Endometrial microvascular endothelial cells (primary cell): Measurements from ENCODE around the gene FHIT. TPM values are rescaled to one million over a fixed set of nuclear protein-coding genes. Genes with fewer than 3 reads are reported as not detected.

Source experiments
- in situ Hi-C: cut with HindIII; loops from 2 replicates; pipeline ENCODE4 v1.10.0; 2017; ENCODE audit warnings: low sequenced_read_pairs, low pct_unique_long_range_greater_than_20kb; ENCODE audit errors: inconsistent ontology term
- total RNA-seq: library from RNA; depleted of rRNA; stranded (reverse); fragments of >200 nt; gene quantifications from one replicate; pipeline ENCODE4 v1.2.3, GENCODE V29; 2015; ENCODE audit errors: inconsistent ontology term

FHIT gene
- total RNA-seq, 1 donor from 2014 or later, result 0.19 TPM

DNA sequence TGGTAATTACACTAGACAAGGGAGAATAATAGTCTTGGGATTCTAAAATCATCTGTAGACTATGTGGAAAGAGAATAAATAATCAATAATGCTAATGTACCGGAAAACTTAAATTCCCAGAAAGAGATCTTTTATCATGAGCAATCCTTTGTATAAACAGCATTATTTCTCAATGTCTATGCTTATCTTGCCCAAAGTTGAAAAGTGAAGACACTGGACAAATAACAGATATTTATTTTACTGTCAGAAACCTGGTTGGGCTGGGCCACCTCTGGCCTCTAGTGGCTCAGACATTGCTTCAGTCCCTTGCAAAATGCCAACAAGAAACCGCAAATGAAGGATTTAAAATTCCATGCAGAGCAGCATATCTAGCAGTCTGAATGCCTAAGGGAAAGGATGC, 409.9 kb downstream of the FHIT start:
- in situ Hi-C loops, result no loop called here

DNA sequence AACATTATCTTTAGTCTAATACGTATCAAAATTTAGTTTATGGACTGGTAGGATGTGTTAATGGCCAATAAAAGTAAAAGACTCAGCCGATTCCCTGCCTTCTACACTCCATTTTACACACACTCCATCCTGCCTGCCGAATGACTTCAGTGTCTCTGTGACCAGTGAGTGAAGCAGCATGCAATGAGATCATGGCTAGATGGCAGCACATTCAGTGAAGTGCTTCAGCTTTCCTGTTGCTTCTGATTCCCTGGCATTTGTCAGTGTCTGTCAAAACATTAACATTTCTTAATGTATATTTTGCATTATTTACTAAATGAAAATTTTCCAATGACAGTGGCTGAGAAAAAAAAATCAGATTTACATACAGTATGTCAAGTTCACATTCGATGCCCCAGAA, 412.0 kb downstream of the FHIT start:
- in situ Hi-C loops, result no loop called here

DNA sequence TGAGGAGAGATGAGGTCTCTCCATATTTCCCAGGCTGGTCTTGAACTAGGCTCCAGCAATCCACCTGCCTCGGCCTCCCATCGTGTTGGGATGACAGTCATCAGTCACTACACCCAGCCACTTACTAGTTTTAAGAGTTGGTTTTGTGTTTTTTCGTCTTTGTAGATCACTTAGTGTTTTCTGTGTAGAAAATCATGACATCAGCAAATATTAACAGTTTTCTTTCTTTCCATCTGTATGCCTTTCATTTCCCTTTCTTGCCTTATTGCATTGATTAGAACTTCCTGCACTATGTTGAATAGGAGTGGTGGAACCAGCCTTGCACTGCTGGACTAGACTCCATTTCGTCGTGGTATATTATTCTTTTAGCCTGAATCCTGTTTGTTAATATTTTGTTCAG, 415.5 kb downstream of the FHIT start:
- in situ Hi-C loops, result no loop called here

DNA sequence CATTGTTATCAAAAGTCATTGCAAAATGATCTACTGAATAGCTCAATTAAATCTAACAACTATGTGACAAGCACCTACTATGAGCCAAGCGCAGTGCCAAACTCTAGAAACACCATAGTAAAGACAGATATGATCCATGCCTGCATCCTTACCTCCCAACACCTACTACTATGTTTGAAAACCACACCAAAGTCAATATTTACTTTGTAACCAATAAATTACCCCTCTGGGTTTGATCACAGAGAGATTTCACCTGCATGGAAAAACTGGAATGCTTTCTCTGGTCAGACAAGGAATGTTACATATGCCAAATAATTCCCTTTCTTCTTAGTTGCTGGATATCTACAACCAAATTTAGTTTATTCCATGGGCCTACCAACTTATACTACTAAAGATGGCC, 422.2 kb downstream of the FHIT start:
- in situ Hi-C loops, result no loop called here

DNA sequence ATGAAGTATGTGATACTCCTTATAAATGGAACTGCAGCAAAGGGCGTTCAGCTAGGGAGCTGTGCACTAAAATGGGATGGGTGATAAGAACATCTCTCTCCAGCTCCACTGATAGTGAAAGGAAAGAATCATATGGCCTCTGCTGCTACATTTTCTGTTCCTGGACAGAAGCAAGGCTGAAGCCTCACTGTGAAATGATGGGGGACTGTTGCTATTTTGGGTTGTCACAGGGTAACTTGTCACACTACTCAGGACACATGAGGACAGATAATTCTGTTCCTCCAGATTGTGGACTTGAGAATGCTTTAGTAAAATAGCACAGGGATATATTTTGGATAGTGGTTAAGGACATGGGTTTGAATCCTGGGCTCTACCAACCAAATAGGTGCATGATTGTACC, 423.6 kb downstream of the FHIT start:
- in situ Hi-C loops, result no loop called here

DNA sequence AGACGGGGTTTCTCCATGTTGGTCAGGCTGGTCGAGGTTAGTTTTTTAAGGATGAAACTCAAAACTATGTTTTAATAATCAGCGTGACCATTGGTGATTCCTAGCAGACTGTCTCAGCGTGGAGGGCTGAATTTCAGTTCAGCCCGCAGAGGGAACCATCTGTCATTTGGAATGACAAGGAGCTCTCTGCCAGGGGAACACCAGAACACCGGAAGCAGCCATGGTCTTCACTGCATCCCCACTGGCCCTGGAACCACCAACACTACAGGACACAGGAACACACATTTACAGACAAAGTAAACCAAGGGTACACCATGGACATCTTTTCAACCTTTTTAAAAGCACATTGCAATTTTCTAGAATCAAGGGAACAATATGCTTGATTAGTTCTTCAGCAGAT, 424.7 kb downstream of the FHIT start:
- in situ Hi-C loops, result no loop called here

DNA sequence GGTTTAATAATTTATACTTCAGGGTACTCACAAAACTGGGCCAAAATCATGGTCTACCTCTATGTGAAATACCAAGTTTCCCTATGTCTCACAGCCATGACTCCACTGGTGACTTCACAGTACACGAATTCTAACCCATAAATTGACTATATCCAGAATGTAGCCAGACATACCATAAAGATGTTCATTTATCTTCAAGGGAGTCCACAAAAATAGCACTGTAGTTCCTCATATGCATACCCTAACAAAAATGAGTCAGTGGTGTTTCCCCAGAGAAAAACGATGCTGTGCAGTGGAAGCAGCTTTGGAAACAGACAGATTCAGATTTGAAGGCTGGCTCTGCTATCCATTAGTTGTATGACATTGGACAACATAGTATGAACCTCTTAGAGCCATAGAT, 438.8 kb downstream of the FHIT start:
- in situ Hi-C loops, result no loop called here

DNA sequence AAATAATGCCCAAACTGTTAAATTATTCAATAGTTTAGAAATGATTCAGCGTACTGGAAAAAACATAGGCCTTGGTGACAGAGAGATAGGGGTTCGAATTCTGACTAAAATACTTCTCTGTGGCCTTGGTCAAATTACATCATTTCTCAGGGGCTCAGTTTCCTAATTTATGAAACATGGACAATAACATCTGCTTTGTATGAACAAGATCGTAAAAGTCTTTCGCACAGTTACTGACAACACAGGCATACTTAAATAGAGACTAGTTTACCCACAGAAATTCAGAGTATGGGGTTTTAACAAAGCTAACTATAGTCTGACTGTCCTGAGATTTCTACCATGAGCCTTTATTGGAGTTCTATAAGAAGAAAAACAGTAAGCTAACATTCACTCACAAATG, 440.4 kb downstream of the FHIT start:
- in situ Hi-C loops, result no loop called here

DNA sequence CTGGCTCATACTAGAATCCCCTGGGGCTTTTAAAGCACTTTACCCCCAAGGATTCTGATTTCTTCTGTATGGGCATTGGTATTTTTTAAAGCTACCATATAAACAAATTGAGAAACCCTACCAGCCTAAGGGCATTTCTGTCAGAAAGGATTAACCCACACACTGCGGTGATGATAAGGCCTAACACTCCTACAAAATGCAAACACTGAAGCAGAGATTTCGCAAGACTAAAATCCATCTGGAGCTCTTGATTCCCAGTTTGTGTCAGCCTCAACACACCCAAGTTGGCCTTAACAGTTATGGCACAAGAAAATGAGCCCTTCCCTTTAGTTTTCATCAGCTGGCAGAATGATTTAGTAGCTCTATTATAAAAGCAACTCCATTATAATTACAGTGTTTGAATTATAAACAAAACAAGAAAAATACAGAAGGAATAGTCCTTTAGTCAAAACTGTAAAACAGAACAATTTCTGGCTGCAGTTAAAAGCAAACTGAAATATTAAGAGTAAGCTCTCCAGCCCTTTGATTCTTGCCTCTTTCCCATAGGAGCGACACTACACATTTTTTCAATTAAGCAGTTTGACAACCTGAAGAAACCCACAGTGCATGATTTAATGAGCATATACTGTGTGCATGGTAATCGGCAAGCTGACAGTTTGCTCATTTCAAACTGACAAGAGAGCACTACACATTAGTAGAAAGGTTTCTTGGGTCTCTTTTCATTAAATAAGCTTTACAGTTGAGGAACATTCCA, 441.2 kb downstream of the FHIT start:
- in situ Hi-C loops, result no loop called here

DNA sequence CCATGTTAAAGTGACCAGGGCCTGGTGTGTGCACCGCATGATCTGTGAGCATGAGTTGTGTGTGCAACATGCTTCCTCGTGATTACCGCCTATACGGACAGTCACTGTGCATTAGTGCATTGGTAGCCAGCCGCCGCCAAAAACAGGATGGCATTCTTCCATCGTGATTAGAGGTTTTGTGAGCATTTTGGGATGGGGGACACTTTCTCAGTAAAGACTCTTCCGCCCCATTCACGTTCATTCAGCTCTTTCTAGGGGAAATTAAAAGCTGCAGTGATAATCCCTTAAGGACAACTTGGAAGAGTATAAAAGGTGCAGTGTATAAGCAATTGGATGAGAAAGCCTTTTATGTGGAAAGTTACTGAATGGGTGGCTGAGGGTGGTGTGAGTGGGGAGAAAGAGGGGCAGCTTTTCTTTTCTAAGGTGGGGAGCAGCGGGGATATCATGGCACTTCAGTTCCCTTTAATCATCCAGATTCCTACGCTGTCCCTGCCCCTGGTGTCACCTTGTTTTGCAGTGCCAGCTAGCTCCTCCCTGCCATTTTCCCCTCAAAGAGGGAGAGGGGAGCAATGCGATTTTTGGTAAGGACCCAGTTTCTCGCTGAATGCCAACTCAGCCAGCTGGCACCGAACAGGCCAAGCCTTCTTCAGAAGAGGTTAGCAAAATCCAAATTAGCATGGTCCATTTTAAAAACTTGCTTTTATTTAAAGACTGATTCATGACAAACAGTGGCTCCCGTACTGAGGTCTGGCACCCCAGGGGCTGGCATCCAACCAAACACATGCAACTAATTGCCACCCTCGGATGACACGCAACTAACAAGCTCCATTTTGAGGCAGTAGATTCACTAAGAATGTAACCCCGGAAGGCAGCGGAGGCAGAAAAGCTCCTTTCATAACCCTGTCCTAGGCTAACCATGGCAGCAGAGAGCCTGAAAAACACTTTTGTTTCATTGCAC, 447.8 kb downstream of the FHIT start:
- in situ Hi-C loops, result no loop called here

DNA sequence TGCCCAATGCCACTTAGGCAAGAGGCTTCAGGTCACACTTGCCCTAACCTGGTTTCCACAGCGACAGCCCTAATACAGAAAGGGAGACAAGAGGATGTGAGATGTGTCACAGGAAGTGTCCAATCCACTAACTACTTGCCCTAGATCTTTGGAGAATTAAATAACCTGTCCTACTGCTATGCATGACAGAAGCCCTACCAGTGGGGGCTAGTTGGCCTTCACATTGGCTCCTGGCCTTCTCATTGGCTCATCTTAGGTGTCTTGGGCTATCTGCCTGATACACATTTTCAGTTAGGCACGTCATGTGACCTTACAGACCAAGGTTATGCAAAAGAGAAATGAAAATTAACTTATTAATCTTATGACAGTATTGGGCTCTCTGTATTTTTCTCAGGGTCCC, 449.9 kb downstream of the FHIT start:
- in situ Hi-C loops, result no loop called here

DNA sequence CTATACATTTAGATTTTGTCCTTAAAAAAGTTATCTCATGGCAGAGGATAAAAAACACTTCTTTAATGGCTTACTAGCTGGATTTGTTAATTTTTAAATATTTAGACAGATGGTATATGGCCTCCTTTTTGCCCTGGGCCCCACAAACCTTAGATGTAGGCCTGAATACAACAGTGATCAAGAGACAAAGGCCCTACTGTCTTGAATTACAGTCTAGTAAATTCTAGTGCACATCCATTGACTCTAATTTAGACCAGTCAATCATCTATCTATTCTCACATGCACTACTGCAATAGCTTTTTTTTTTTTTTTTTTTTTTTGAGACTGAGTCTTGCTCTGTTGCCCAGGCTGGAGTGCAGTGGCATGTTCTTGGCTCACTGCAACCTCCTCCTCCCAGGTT, 452.8 kb downstream of the FHIT start:
- in situ Hi-C loops, result no loop called here

DNA sequence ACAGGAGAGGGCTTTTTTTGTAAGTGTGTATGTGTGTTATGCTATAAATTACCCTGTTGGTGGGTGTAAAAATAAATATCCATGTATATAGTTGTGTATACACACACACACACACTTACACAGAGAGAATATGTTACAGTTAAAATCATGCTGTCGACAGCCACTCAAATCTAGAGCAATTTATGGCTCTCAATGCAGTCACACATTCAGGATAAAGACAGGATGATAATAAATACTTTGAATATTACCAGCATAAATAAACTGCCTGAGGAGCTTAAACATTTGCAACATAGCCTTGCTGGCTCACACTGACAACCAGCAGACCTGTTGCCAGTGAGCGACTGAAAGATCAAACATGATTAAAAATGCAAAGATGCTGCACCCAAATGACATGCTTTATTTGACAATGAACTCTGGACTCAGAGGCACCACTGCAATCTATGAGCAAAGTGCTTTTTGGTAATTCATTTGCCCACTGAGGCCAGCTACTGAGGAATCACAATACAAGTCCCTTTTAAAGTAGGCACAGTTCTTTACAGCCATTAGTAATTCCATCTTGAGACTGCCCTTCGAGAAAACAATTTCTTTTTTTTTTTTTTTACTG, 458.9 kb downstream of the FHIT start:
- in situ Hi-C loops, result no loop called here

DNA sequence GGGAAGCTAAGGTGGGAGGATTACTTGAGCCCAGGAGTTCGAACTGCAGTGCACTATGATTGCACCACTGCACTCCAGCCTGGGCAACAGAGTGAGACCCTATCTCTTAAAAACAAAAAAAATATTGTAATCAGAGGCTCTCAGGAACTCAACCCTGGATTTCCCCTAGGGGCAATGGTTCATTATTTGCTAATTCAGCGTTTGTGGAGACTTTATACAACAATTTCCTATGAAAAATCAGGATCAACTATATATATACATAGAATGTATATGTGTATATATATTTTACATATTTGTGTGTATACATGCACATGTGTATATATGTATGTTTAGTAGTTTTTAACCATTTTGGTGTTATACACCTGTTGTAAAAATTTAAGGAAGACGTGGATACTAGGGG, 463.1 kb downstream of the FHIT start:
- in situ Hi-C loops, result no loop called here

DNA sequence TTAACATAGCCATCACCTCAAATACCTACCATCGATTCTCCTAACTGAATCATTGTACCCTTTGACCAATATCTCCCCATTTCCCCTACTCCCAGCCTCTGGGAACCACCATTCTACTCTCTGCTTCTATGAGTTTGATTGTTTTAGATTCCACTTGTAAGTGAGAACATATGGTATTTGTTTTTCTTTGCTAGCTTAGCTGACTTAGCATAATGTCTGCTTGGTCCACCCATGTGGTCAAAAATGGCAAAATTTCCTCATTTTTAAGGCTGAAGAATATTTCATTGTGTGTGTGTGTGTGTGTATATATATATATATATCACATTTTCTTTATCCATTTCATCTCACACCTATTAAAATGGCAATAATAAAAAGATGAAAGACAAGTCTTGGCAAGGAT, 469.3 kb downstream of the FHIT start:
- in situ Hi-C loops, result no loop called here

DNA sequence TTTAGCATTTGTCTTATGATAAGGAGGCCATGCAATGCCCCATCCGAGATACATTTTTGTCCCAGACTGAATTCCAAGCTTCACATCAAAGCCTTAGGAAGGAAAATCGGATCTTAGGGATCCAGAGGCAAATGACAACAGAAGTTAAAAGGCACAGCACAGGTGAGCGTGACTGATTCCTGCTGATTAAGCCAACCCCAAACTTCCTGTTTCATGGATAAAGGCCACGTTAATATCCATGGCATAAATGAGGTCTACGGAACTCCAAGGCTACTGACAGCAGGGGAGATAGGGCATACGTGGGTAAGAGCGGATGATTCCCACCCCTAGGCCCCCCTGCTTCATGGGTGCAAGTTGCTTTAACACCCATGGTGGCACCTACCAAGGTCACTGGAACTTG, 471.6 kb downstream of the FHIT start:
- in situ Hi-C loops, result no loop called here

DNA sequence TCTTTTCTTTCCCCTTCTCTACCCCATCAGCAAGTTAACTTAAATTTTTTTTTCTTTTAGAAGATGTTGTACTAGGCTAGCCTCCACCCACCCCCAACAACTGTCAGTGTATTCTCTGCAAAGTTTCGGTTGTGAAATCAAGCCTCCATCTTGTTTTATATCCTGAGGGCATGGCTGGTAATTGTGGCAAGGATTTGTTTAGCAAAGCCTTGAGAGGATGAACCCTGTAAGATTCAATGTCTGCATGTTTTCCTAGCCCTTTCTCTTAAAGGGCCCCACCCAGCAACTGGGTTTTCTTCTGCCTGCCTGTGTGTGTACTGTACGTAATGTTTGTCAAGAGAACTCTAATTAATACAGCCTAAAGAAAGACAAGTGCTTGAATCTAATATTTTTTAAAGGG, 475.3 kb downstream of the FHIT start:
- in situ Hi-C loops, result no loop called here

DNA sequence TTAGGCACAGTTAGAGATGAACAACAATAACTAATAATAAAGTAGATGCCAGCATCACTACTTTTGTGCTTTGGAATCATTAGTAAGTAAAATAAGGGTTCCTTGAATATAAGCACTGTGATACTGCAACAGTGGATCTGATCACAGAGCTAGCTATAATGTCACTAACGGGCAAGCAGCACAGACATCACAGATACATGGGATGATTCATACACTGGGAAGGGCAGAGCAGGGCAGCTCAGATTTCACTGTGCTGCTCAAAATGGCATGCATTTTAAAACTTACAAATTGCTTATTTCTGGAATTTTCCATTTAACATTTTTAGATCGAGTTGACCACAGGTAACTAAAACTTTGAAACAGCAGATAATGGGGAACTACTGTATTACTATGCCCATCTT, 476.6 kb downstream of the FHIT start:
- in situ Hi-C loops, result no loop called here

DNA sequence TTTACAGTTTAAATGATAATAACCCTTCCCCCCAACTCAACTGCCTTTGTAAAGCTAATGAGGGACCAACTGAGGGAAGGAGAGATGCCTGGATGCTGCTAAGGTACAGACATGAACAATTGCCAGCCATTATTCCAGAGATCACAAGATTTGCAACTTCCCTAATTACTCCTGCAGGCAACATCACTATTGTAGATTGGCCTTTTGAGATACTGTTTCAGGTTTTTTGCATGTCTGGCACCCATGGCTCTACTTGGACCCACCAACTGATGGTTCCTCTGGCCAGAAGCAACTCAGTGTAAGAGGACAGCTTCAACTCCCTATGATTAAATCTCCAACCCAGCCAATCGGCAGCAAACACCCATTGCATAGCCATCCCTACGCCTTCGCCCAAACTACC, 478.7 kb downstream of the FHIT start:
- in situ Hi-C loops, result no loop called here

DNA sequence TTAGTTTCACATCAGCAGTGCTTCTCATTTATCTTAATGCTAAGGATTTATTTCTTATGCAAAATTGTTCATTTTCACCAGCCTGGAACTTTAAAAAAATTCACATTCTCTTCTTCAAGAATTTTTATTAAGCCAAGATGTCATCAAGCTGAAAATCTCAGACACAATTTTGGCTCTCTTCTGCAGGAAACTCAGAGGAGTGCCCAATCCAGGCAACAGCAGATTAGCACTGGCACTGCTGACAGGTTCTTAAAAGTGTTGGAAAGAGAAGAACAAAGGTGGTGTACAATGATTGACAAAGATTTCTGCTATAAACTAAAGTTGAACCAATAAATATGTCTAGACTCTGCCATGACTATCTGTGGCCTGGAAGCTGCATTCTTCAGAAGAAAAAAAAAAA, 479.5 kb downstream of the FHIT start:
- in situ Hi-C loops, result no loop called here
